ENCODE data around the gene CDH6.

The CDH6 gene

DNA sequence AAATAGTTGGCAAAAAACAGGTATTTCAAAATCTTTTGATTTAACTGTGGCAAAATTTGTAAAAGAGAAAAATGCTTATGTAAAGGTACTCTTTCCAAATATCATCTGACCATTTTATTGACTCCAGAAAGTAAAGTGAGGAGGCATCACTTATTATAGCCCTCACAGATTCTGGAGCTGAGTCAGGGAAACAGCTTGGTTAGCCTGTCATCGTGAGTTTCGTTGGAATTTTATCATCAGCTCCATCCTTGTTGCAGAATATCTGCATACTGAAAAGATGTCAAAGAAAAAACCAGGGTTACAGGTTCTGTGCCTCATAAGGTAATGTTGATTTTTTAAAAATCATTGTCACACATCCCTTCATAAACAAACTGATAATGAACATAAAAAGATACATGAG, 74.8 kb downstream of the CDH6 start:
- no peak for DNase-seq

- DNase-seq: no peak
Measured at GRCh38 chr5:31268686-31269085, 75.2 kb downstream of the CDH6 start.

- no peak for DNase-seq
Measured at GRCh38 chr5:31269259-31269658, 75.8 kb downstream of the CDH6 start.

- DNase-seq: no peak
Measured at GRCh38 chr5:31270396-31270795, 76.9 kb downstream of the CDH6 start.

GRCh38 chr5:31271567-31271966, 78.1 kb downstream of the CDH6 start:
- no peak for DNase-seq

GRCh38 chr5:31273161-31273560, 79.7 kb downstream of the CDH6 start:
- no peak for DNase-seq

- peak; percentile 23 for DNase-seq
Measured at GRCh38 chr5:31273631-31274378, 80.3 kb downstream of the CDH6 start.

GRCh38 chr5:31280210-31280609, 86.7 kb downstream of the CDH6 start:
- DNase-seq: no peak

DNA sequence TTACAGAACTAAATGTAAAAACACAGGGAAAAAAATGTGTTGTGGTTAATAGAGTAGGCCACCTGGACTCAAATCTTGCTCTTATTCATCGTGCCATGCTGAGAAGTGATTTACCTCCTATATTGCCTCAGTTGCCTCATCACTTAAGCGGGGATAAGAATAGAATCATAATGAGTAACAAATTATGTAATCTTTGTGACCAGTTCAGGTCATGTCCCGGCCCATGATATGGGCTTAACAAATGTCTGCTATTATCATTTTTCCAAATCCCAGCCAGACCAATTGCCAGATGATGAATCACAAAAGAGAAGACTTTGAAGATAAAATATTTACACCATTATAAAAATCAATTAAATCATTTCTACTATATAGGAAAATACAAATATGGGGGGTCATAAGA, 89.8 kb downstream of the CDH6 start:
- DNase-seq: no peak

GRCh38 chr5:31285025-31285424, 91.5 kb downstream of the CDH6 start:
- no peak for DNase-seq

- no peak for DNase-seq
Measured at GRCh38 chr5:31287985-31288384, 94.5 kb downstream of the CDH6 start.

- no peak for DNase-seq
Measured at GRCh38 chr5:31289429-31289828, 95.9 kb downstream of the CDH6 start.

DNA sequence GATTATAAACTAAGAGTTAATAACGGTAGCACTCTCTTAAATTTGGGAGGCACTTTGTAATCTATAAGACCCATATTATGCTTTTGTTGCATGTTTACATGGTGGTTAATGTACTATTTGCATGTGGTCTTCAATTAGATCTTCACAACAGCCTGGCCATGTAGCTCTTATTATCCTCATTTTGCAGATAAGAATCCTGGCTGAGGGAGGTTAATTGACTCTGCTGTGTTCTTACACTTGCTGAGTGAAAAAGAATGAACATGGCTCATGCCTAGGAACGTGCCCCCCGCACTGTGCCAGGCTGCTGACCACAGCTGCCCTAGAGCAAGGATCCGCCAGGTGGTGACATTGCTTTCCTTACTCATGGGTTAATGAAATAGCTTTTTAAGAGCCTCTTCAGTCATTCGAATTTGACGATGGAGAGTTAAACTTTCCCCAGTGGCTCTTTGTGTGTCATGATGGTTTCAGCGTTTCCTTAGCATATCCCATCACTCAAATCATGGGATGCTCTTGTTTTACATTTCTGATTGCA, 97.9 kb downstream of the CDH6 start:
- DNase-seq: no peak

- no peak for DNase-seq
Measured at GRCh38 chr5:31300501-31300900, 107.0 kb downstream of the CDH6 start.

- no peak for DNase-seq
Measured at GRCh38 chr5:31301833-31302232, 108.3 kb downstream of the CDH6 start.

DNA sequence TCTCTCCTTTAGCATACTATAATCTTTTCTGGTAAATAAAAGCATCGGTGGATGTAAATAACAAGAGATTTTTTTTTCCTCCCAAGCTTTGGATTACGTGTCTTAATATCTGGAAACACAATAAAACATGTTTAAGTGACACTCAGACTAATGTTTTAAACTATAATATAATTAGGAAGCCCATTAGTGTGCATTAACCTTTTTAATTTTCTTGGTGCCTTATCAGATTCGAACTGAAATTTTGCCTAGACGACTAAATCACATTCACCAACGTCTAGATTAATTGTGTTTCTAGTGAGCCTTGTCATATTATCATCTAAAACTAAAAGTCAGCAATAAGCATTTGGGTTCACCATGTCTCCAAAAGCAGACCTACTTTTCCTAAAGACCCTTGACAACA, 110.2 kb downstream of the CDH6 start:
- no peak for DNase-seq

DNA sequence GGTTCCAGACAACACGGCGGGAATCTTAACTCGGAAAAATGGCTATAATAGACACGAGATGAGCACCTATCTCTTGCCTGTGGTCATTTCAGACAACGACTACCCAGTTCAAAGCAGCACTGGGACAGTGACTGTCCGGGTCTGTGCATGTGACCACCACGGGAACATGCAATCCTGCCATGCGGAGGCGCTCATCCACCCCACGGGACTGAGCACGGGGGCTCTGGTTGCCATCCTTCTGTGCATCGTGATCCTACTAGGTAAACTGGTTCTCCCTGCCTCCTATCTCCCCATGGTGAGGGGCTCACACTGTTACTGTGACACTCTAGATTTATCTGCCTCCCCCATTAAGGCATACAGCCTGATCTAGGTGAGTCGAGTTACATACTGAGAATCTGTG, 124.2 kb downstream of the CDH6 start:
- no peak for DNase-seq

DNA sequence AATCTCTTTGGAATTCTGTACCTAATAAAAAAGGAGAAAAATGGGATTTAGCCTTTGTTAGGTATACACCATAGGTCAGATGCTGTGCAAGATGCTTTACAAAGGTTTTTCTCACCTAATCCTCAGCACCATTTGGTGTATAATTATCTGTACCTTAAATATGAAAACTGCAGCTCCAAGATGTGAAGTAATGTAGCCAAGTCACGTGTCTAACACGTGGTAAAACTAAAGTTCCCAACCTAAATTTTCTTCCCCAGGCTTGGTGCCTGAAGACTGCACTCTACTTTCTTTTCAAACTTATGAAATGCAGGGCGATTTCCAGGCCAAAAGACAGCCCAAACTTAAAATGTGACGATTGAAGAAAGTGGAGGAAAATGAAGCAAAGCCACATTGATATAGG, 125.8 kb downstream of the CDH6 start:
- DNase-seq: no peak

GRCh38 chr5:31322946-31323345, 129.5 kb downstream of the CDH6 start:
- DNase-seq: no peak

DNA sequence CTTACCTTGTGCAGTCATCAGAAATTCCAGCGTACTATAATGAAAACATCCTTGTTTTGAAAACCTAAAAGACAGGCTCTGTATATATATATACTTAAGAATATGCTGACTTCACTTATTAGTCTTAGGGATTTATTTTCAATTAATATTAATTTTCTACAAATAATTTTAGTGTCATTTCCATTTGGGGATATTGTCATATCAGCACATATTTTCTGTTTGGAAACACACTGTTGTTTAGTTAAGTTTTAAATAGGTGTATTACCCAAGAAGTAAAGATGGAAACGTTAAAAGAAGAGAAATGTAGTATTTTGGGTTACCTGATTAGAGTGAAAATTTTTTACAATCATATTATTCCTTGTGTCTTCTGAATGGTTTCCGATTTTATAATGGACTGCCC, 131.4 kb downstream of the CDH6 start:
- no peak for DNase-seq

DNA sequence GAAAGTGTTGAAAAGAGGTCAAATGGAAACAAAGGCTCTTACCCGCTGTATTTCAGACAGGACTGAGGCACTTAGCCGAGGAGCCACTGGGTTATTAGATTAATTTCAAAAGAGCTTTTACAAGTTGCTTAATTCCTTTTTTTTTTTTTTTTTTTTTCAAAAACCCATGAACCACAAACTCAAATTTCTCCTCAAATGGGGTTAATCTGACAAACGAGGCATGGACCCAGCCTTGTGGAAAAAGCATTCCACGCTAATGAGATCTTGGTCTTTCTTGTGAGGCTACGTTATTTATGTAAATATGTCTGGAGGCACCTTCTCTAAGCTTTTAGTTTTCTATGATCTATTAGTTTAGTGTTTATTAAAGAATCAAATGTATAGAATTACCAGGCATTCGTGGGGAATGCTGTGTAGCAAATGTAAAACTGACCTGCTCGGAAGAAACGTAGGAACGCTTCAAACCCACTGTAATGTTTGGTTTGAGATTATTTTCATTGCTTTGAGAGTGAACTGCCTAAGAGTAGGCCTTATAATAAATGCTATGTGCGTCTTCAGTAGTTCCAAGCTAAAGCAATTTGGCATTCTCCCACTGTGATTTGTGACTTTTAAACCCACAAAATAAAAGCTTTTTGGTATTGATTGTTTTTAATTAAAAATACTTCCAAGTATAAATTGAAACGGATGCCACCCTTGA, 134.7 kb downstream of the CDH6 start:
- DNase-seq: no peak

DNA sequence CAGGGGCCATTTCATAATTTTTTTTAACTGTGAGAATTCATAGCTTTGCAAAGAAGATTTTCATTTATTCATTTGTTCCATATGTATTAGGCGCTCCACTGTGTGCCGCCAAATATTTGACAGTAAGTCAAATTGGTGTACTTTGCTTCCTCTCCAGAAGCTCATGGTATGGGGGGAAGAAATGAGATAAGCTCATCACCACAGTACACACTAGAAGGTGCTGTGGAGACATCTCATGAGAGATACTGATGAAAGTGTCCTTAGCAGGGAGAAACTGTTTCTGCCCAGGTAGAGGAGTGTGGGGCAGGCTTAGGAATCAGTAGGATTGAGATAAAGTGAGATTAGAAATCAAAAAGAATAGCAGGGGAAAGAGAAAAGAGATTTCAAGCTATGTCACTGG, 136.2 kb downstream of the CDH6 start:
- DNase-seq: no peak

DNA sequence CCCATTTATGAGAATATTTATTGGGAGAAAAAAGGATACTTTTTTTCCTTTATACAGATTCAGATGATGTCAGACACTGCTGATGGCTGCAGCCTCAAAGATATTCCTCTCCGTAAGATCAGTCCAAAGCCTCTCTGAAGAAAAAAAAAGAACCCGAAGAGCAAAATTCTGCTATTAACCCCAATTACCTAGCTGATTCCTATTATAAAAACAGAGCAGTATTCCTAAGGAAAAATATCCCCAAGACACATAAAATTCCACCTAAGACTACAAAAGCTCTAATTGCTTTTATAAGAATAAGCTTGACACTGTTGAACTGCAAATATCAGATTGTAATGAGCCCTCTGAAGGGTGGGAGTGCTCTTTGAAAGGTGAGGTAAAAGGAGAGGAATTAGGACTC, 138.7 kb downstream of the CDH6 start:
- DNase-seq: no peak

DNA sequence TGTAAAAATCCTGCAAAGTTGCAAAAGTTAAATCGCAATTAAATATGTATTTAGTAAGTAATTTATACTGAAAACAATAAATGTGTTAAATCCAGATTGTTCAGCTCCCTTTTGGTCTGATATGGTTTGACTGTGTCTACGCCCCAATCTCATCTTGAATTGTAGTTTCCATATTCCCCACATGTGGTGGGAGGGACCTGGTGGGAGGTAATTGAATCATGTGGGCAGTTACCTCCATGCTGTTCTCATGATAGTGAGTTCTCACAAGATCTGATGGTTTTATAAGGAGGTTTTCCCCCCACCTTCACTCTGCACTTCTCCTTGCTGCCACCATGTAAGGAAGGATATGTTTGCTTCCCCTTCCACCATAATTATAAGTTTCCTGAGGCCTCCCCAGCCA, 140.0 kb downstream of the CDH6 start:
- DNase-seq: no peak
